GM12865 (cell line): ENCODE measurements around the gene ULBP2.
A peak's percentile ranks its signal among the peaks of the same experiment; 100 is the strongest.

ENCODE experiments used
- DNase-seq: peaks from one replicate; pipeline ENCODE4 v3.0.0; 2010; ENCODE audit warnings: low read depth
- H3K4me3 ChIP-seq: 2 replicates; pipeline ENCODE4 v1.5.1; 2011; ENCODE audit warnings: mild to moderate bottlenecking, low read depth, low read length, control low read depth
- TF ChIP-seq, protein P1 (sequence below): IDR thresholded peaks from 2 replicates; pipeline ENCODE4 v1.5.1; 2011; ENCODE audit warnings: low read length, control low read depth, low read depth, inconsistent platforms; ENCODE audit not compliant: insufficient read depth; ENCODE audit errors: missing control alignments

ULBP2 gene, protein sequence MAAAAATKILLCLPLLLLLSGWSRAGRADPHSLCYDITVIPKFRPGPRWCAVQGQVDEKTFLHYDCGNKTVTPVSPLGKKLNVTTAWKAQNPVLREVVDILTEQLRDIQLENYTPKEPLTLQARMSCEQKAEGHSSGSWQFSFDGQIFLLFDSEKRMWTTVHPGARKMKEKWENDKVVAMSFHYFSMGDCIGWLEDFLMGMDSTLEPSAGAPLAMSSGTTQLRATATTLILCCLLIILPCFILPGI

GRCh38 chr6:149941583-149942460 is at the start of gene ULBP2:
Gene ULBP2 (plus strand): TSS chr6:149942014. CDS start chr6:149942073, 59 bp downstream.
- TF ChIP-seq, protein P1, sequence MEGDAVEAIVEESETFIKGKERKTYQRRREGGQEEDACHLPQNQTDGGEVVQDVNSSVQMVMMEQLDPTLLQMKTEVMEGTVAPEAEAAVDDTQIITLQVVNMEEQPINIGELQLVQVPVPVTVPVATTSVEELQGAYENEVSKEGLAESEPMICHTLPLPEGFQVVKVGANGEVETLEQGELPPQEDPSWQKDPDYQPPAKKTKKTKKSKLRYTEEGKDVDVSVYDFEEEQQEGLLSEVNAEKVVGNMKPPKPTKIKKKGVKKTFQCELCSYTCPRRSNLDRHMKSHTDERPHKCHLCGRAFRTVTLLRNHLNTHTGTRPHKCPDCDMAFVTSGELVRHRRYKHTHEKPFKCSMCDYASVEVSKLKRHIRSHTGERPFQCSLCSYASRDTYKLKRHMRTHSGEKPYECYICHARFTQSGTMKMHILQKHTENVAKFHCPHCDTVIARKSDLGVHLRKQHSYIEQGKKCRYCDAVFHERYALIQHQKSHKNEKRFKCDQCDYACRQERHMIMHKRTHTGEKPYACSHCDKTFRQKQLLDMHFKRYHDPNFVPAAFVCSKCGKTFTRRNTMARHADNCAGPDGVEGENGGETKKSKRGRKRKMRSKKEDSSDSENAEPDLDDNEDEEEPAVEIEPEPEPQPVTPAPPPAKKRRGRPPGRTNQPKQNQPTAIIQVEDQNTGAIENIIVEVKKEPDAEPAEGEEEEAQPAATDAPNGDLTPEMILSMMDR, result no peak
- peak; percentile 61 for DNase-seq
- H3K4me3 ChIP-seq, result peak within 1 kb of the TSS; percentile 35

- no peak for DNase-seq
- no peak overlapping the region for H3K4me3 ChIP-seq
- TF ChIP-seq, protein P1, result no peak
Measured at GRCh38 chr6:149895048-149895590, 46.7 kb upstream of the ULBP2 start.

DNA sequence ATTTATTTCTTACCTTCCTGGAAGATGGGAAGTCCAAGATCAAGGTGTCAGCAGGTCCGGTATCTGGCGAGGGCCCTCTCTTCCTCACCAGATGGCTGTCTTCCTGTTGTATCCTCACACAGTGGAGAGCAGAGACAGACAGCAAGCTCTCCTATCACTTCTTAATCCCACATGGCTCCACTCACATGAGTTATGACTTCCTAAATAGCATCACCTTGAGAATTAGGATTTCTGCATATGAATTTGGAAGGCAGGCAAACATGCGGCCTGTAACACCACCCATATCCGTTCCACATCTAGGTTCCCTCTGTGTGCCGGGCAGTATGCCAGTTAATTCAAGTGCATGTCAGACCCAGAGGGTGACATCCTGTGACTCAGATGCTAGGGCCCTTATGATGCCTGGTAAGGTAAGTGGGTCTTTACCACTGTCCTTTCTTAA is 46.0 kb upstream of the ULBP2 start:
- TF ChIP-seq, protein P1, result no peak
- DNase-seq, result peak; percentile 36
- H3K4me3 ChIP-seq, result no peak overlapping the region

DNA sequence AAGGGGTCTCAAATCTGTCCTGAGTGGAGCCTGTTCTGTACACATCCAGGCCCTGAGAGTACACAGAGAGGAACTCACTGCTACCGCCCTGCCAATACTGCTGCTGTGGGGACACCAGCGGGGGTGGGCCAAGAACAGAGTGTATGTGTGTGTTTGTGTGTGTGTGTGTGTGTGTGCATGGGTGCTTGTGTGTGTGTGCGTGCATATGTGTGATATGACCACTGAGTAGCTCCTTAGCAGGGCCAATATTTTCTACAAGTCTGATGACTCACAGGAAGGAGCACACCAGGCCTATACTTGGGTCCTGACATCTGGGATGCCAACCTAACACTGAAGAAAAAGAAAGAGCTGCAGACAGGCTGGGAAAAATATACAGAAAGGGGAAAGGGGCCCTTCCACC is 45.3 kb upstream of the ULBP2 start:
- H3K4me3 ChIP-seq, result no peak overlapping the region
- TF ChIP-seq, protein P1, result no peak
- DNase-seq, result no peak

DNA sequence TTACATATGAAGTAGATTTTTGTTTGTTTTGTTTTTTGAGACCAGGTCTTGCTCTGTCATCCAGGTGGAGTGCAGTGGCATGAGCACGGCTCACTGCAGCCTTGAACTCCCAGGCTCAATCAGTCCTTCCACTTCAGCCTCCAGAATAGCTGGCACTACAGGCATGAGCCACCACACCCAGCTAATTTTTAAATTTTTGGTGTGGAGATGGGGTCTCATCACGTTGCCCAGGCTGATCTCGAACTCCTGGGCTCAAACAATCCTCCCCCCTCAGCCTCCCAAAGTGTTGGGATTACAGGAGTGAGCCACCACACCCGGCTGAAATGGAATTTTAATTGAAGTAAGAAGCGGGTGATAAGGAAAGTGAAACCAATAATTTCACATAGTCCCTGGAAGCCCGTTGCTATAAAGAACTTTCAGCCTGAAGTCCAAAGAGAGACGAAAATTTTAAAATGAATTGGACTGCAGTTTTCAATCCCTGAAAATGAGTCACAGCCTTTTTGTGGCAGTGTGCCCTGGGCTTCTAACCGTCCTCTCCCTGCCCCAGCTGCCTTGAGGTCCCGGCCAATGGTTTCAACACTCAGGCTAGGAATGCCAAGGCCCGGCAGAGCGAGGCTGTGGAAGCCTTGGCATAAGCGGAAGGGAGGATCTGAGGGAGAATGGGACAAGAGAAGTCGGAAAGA is 44.7 kb upstream of the ULBP2 start:
- no peak for DNase-seq
- TF ChIP-seq, protein P1, result no peak
- H3K4me3 ChIP-seq, result no peak overlapping the region

DNA sequence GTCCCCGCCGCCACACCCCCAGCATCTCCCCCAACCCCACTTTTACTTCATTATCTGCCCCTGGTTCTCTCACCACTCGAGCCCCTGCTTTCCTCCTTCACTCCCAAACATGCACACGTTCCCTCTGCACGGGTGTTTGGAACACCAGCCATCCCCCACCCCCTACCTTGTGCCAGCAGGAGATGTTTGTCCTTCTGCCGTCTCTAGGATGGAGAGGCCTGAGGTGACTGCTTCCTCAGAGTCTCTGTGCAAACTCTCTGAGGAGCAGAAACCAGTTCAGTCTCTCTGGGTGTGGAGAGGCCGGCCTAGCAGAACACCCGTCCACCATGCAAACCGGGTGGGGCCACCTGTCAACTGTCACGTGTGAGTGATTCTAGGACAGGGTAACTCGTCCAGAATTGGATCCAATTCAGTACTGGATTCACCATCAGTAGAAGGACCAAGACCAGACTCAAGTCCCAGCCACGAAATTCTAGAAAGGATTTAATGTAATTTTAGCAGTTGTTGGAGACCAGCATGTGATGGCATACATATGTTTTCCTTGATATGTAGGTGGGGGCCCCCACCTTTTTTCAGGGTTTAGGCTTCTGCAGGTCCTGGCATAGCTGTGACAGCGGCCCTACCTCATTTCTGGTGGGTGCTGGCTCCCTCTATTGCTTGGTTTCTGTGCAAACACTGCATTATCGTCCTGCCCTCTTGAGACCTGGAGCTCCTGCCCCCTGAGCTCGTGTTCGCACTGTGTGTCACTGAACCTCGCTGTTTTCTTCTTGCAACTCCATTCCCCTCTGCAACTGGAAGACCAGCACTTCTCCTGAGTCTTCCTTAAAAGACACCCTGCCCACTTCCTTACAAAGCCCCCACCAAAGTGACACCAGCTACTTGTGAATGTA is 43.7 kb upstream of the ULBP2 start, which contains the start of gene RAET1E:
RAET1E (minus strand) TSS at position 259 of the 890 bp plus-strand sequence. CDS start 7,212 bp downstream, outside the sequence.
- no peak within 1 kb of the TSS for H3K4me3 ChIP-seq
- TF ChIP-seq, protein P1, result no peak
- no peak for DNase-seq
